GM23338 (cell line): Measurements from ENCODE around the gene EIF2S3.

Experiments used
- CREB1 ChIP-seq: fragments of 250-450 bp; sonication (Bioruptor Pico); IDR thresholded peaks from 2 replicates; pipeline ENCODE4 v1.5.0; 2020; ENCODE audit warnings: low read depth, mild to moderate bottlenecking, moderate library complexity
- EZH2 ChIP-seq: fragments of 200-600 bp; sonication (generic); IDR thresholded peaks from one replicate; pipeline ENCODE4 v1.8.0; 2017; ENCODE audit warnings: antibody characterized with exemption, mild to moderate bottlenecking, low read depth; ENCODE audit not compliant: unreplicated experiment
- JUNB ChIP-seq: IDR thresholded peaks from one replicate; pipeline ENCODE4 v1.6.1; 2016; ENCODE audit warnings: antibody characterized with exemption; ENCODE audit not compliant: unreplicated experiment
- POLR2AphosphoS5 ChIP-seq: IDR thresholded peaks from 2 replicates; pipeline ENCODE4 v1.6.1; 2016; ENCODE audit warnings: antibody characterized with exemption, low read depth
- STAT1 ChIP-seq: IDR thresholded peaks from one replicate; pipeline ENCODE4 v1.6.1; 2016; ENCODE audit warnings: antibody characterized with exemption; ENCODE audit not compliant: unreplicated experiment
- ZNF331 ChIP-seq: fragments of 250-450 bp; sonication (Bioruptor Pico); IDR thresholded peaks from 2 replicates; pipeline ENCODE4 v1.5.0; 2020; ENCODE audit warnings: low read depth, mild to moderate bottlenecking, moderate library complexity
- TF ChIP-seq, protein P1 (sequence below), 2 experiments: fragments of 200-600 bp in 1 of 2; sonication (generic) in 1 of 2; conservative IDR thresholded peaks; 2 replicates each; pipeline versions ENCODE4 v1.5.1 to v1.6.1; 2016 to 2017; ENCODE audit warnings: antibody characterized with exemption in 2 of 2, low read depth in 2 of 2, mild to moderate bottlenecking in 2 of 2, moderate library complexity in 1 of 2
- TF ChIP-seq, protein P2 (sequence below): IDR thresholded peaks from 2 replicates; pipeline ENCODE4 v1.6.1; 2016; ENCODE audit warnings: antibody characterized with exemption
- TF ChIP-seq, protein P3 (sequence below): IDR thresholded peaks from one replicate; pipeline ENCODE4 v1.6.1; 2018; ENCODE audit warnings: antibody characterized with exemption; ENCODE audit not compliant: unreplicated experiment

DNA sequence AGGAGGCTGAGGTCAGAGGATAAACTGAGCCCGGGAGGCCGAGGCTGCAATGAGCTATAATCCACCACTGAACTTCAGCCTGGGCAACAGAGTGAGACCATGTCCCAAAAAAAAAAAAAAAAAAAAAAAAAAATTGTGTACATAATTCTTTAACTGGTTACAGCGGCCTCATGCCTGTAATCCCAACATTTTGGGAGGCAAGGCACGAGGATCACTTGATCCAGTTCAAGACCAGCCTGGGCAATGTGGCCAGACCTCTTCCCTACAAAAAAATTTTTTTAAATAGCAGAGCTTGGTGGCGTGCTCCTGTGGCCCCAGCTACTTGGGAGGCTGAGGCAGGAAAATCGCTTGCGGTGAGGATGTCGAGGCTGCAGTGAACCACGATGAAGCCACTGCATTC is 37.1 kb upstream of the EIF2S3 start:
- TF ChIP-seq, protein P1, sequence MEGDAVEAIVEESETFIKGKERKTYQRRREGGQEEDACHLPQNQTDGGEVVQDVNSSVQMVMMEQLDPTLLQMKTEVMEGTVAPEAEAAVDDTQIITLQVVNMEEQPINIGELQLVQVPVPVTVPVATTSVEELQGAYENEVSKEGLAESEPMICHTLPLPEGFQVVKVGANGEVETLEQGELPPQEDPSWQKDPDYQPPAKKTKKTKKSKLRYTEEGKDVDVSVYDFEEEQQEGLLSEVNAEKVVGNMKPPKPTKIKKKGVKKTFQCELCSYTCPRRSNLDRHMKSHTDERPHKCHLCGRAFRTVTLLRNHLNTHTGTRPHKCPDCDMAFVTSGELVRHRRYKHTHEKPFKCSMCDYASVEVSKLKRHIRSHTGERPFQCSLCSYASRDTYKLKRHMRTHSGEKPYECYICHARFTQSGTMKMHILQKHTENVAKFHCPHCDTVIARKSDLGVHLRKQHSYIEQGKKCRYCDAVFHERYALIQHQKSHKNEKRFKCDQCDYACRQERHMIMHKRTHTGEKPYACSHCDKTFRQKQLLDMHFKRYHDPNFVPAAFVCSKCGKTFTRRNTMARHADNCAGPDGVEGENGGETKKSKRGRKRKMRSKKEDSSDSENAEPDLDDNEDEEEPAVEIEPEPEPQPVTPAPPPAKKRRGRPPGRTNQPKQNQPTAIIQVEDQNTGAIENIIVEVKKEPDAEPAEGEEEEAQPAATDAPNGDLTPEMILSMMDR (conservative IDR thresholded peaks at IDR 0.05; ENCODE audit: low read depth in 2 of 2) = no peak
- TF ChIP-seq CREB1 (CRISPR knock-in tag) (no peak), POLR2AphosphoS5 (no peak), EZH2 (no peak), ZNF331 (CRISPR knock-in tag) (no peak), JUNB (no peak), STAT1 (no peak)
- TF ChIP-seq, protein P2, sequence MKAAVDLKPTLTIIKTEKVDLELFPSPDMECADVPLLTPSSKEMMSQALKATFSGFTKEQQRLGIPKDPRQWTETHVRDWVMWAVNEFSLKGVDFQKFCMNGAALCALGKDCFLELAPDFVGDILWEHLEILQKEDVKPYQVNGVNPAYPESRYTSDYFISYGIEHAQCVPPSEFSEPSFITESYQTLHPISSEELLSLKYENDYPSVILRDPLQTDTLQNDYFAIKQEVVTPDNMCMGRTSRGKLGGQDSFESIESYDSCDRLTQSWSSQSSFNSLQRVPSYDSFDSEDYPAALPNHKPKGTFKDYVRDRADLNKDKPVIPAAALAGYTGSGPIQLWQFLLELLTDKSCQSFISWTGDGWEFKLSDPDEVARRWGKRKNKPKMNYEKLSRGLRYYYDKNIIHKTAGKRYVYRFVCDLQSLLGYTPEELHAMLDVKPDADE = no peak
- TF ChIP-seq, protein P3, sequence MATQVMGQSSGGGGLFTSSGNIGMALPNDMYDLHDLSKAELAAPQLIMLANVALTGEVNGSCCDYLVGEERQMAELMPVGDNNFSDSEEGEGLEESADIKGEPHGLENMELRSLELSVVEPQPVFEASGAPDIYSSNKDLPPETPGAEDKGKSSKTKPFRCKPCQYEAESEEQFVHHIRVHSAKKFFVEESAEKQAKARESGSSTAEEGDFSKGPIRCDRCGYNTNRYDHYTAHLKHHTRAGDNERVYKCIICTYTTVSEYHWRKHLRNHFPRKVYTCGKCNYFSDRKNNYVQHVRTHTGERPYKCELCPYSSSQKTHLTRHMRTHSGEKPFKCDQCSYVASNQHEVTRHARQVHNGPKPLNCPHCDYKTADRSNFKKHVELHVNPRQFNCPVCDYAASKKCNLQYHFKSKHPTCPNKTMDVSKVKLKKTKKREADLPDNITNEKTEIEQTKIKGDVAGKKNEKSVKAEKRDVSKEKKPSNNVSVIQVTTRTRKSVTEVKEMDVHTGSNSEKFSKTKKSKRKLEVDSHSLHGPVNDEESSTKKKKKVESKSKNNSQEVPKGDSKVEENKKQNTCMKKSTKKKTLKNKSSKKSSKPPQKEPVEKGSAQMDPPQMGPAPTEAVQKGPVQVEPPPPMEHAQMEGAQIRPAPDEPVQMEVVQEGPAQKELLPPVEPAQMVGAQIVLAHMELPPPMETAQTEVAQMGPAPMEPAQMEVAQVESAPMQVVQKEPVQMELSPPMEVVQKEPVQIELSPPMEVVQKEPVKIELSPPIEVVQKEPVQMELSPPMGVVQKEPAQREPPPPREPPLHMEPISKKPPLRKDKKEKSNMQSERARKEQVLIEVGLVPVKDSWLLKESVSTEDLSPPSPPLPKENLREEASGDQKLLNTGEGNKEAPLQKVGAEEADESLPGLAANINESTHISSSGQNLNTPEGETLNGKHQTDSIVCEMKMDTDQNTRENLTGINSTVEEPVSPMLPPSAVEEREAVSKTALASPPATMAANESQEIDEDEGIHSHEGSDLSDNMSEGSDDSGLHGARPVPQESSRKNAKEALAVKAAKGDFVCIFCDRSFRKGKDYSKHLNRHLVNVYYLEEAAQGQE = no peak
